ENCODE data around the gene TRPM3. TPM values are rescaled to one million over a fixed set of nuclear protein-coding genes. Genes with fewer than 3 reads are reported as not detected.

Gene TRPM3
- total RNA-seq, 1 donor from 2014 or later, result not detected

GRCh38 chr9:70531311-70531710, 590.1 kb downstream of the TRPM3 start:
- H3K36me3 Mint-ChIP-seq (ENCODE audit: low read depth), result no peaks in the 10 kb centered on the region
- no peak for DNase-seq
- no peaks in the 10 kb centered on the region for H3K4me1 Mint-ChIP-seq
- ATAC-seq (ENCODE audit: low read depth), result no peak
- H3K9me3 Mint-ChIP-seq, result no peaks in the 10 kb centered on the region
- intact Hi-C loops (cut with micrococcal nuclease), result no loop called here
- no peak overlapping the region for H3K4me3 Mint-ChIP-seq
- CTCF ChIA-PET, result interaction anchor here (0.7 kb wide), 1 partner anchor 62 kb away, joined by 3 read pairs; no protein-coding TSS in a partner anchor
- no peak overlapping the region for H3K27ac Mint-ChIP-seq
- TF ChIP-seq CTCF (IDR thresholded peaks at IDR 0.05), result no peak
- peaks cover 7% of the 10 kb centered on the region for H3K27me3 Mint-ChIP-seq
- POLR2A ChIA-PET, result no interaction called here

GRCh38 chr9:70530716-70531115, 590.7 kb downstream of the TRPM3 start:
- no peaks in the 10 kb centered on the region for H3K36me3 Mint-ChIP-seq (ENCODE audit: low read depth)
- H3K27me3 Mint-ChIP-seq, result peaks cover 3% of the 10 kb centered on the region
- no peaks in the 10 kb centered on the region for H3K4me1 Mint-ChIP-seq
- no peak overlapping the region for H3K27ac Mint-ChIP-seq
- DNase-seq (no peak), ATAC-seq (ENCODE audit: low read depth) (no peak)
- no peak for TF ChIP-seq CTCF (IDR thresholded peaks at IDR 0.05)
- ChIA-PET CTCF (no interaction called here), POLR2A (no interaction called here)
- intact Hi-C loops (cut with micrococcal nuclease), result no loop called here
- no peak overlapping the region for H3K4me3 Mint-ChIP-seq
- H3K9me3 Mint-ChIP-seq, result no peaks in the 10 kb centered on the region

GRCh38 chr9:70529833-70530232, 591.6 kb downstream of the TRPM3 start:
- Mint-ChIP-seq H3K27ac (no peak overlapping the region), H3K9me3 (peaks cover 7% of the 10 kb centered on the region), H3K4me3 (no peak overlapping the region), H3K4me1 (no peaks in the 10 kb centered on the region), H3K27me3 (peaks cover 3% of the 10 kb centered on the region), H3K36me3 (ENCODE audit: low read depth) (peaks cover 2% of the 10 kb centered on the region)
- POLR2A ChIA-PET, result no interaction called here
- no peak for TF ChIP-seq CTCF (IDR thresholded peaks at IDR 0.05)
- DNase-seq (no peak), ATAC-seq (ENCODE audit: low read depth) (no peak)
- CTCF ChIA-PET, result no interaction called here
- intact Hi-C loops (cut with micrococcal nuclease), result no loop called here

- no peak for TF ChIP-seq CTCF (IDR thresholded peaks at IDR 0.05)
- ChIA-PET CTCF (no interaction called here), POLR2A (no interaction called here)
- no peak for ATAC-seq (ENCODE audit: low read depth)
- DNase-seq, result no peak
- Mint-ChIP-seq H3K36me3 (ENCODE audit: low read depth) (peaks cover 2% of the 10 kb centered on the region), H3K27ac (no peak overlapping the region), H3K4me1 (no peaks in the 10 kb centered on the region), H3K27me3 (peaks cover 3% of the 10 kb centered on the region), H3K9me3 (peaks cover 7% of the 10 kb centered on the region), H3K4me3 (no peak overlapping the region)
- intact Hi-C loops (cut with micrococcal nuclease), result no loop called here
These were observed 592.0 kb downstream of the TRPM3 start for GRCh38 chr9:70529377-70529776.

GRCh38 chr9:70526902-70527301, 594.5 kb downstream of the TRPM3 start:
- POLR2A ChIA-PET, result no interaction called here
- Mint-ChIP-seq H3K4me3 (no peak overlapping the region), H3K27ac (no peak overlapping the region), H3K9me3 (peaks cover 20% of the 10 kb centered on the region), H3K4me1 (no peaks in the 10 kb centered on the region), H3K27me3 (peaks cover 8% of the 10 kb centered on the region), H3K36me3 (ENCODE audit: low read depth) (peaks cover 2% of the 10 kb centered on the region)
- ATAC-seq (ENCODE audit: low read depth) (no peak), DNase-seq (no peak)
- TF ChIP-seq CTCF (IDR thresholded peaks at IDR 0.05), result no peak
- intact Hi-C loops (cut with micrococcal nuclease), result no loop called here
- CTCF ChIA-PET, result no interaction called here

Measured in activated B cell treated with CpG ODN at 0.5 μM for 24 hours (primary cell).